HG03064 (cell line): ENCODE results near the gene TLCD5.
A peak's percentile ranks its signal among the peaks of the same experiment; 100 is the strongest.

Source experiments
- ATAC-seq: cut with Tn5 transposase; IDR thresholded peaks from one replicate; pipeline ENCODE4 v1.9.1; 2021; ENCODE audit warnings: low read depth; ENCODE audit not compliant: unreplicated experiment

Gene TLCD5

DNA sequence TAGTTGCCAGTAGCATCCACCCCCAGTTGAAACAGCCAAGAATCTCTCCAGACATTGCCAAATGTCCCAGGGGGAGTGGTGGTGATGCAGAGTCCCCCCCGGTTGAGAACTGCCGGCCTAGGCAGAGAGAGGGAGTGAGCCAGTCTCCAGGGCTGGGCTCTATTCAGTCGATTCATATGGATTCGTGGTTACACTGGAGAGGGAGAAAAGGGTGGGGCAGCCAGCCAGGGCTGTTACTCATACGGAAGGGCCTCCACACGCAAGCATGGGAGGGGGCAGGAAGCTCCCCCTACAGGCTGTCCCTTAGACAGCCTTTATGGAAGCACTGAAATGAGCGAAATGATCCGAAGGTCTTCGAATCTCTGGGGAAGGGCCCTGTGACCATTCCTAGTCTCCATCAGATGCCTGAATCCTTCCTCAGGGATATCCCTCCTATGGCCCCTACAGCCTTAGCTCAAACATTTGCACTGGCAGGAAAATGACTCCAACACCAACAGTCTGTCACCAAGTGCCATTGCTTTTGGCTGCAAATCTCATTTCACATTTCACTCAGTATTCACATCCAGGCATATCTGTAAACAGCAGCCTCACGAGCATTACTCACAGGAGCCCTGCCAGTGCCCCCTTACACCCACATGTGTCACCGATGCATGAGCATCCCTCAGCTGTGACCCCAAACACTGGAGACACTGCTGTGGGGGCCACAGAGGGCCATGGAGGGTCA is 18.4 kb upstream of the TLCD5 start:
- no peak for ATAC-seq

GRCh38 chr11:120307476-120307875 is 17.6 kb upstream of the TLCD5 start:
- no peak for ATAC-seq

DNA sequence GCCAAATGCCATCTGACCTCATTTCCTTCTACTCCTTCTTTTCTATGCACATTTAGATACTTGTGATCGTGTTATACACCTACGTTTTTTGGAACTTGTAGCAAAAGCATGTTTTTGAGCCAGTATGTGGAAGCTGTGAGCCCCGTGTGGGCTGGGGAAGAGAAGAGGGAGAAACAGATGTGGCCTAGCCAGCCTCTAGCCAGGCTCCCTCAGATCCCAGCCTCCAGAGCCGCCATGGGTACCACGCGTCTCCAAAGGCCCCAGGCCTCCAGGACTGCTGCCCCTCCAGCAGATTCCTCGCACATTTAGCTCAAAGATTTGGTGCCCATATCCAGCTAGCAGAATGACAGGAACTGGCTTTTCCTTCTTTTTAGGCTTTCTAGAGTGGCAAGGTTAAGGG is 17.0 kb upstream of the TLCD5 start:
- ATAC-seq: no peak

GRCh38 chr11:120310870-120311269 is 14.2 kb upstream of the TLCD5 start:
- ATAC-seq: no peak

DNA sequence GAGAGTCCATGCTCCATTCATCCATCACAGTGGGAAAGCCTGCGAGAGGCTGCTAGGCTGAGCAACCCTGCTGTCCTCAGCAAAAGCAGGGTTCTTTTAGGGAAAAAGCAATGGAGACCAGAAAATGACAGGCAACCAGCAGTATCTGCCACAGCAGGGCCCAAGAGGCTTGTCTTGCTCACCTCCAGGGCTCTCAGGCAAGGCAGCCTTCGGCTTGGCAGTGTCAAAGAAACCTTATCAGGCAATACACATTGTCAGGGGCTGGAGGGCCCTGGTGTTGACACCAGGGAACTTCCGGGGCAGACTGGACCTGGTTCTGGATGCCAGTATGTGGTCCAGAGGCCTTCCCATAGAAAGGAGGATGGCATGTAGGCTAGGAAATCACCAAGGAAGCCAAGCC is 10.2 kb upstream of the TLCD5 start:
- no peak for ATAC-seq

GRCh38 chr11:120316880-120317688 is 8.0 kb upstream of the TLCD5 start:
- ATAC-seq: no peak

GRCh38 chr11:120317689-120318480 is 7.2 kb upstream of the TLCD5 start:
- ATAC-seq: no peak

DNA sequence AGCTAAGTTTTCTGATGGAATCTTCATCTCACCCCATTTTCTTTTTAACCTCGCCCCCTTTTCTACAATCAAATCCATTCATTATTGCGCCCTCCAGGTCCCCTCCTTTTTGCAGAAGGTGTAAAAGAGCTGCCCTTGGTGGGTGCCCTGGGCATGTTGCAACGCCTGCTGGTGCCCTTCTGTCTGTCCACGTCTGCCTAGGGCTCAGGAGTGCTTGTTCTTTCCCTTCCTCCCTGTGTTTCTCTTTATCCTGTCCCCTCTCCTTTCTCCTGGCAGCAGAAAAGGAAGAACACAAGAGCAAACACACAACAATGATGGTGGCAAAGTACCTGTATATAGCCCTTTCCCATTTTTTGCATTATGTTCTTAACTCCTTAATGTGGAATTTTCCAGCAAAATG is 6.2 kb upstream of the TLCD5 start:
- ATAC-seq: no peak

DNA sequence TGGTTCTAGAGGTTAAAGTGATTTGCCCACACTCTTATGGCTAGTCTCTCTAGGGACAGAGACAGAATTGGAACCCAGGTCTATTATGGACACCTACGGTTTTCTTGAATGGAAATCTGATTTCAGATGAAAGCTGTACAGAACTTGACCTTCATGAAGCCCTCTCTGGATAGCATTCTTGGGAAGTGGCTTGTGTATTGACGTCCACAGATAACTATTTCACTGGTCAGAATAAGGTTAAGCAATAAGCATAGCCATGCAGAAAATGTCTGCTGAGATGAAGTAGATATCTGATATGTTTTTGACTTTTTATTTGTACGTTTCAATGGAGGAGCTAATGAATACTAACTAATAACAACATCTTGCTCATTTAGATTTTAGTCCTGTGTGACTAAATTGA is 1.1 kb downstream of the TLCD5 start:
- ATAC-seq: no peak

GRCh38 chr11:120326845-120327281 is 1.8 kb downstream of the TLCD5 start:
- no peak for ATAC-seq

- ATAC-seq: no peak
These were observed 2.2 kb downstream of the TLCD5 start for GRCh38 chr11:120327311-120327710.

DNA sequence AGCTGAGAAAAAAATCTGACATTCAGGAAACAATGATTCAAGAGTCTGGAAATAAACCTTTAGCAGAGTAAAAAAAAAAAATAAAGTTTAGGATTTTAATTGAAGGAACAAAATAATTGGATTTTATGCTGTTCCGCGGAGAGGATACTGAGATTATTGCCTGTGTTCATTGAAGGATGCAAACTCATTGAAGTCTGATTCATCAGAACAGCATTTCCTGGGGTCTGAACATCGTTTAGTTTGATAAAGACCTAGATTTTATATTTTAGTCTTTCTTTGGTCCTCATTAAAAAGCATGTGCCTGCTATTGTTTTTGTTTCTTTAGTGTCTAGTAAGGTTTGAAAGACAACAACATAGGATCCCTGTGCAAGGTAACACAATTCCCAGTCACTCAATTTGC is 4.5 kb downstream of the TLCD5 start:
- no peak for ATAC-seq

DNA sequence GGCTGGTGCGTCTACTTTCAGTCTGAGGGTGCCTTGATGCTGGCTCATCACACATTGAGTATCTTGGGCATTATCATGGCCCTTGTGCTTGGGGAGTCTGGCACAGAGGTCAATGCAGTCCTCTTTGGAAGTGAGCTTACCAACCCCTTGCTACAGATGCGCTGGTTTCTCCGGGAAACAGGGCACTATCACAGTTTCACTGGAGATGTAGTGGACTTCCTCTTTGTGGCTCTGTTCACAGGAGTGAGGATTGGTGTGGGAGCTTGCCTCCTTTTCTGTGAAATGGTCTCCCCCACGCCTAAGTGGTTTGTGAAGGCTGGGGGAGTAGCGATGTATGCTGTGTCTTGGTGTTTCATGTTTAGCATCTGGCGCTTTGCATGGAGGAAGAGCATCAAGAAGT is 4.9 kb downstream of the TLCD5 start:
- ATAC-seq: no peak

GRCh38 chr11:120331301-120331996 is 6.3 kb downstream of the TLCD5 start:
- ATAC-seq: no peak

- ATAC-seq: no peak
These were observed 8.0 kb downstream of the TLCD5 start for GRCh38 chr11:120332822-120333716.

DNA sequence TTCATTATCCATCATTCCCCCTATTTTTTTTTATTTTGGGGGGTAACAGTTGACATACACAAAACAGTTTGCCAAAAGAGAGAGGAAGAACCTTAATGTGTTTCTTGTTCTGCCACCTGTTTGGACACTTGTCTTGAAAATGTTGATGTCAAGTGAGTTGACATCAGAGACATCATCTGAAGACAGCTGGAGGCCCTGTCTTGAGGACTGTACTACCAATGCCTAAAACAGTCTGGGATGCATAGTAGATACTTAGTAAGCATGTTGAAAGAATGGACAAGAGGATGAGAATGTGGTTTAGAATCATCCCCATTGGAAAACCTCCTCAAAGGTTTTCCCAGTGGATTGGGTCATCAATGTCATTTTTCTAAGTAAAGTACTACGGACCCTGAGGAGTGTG is 8.7 kb downstream of the TLCD5 start:
- ATAC-seq: no peak

DNA sequence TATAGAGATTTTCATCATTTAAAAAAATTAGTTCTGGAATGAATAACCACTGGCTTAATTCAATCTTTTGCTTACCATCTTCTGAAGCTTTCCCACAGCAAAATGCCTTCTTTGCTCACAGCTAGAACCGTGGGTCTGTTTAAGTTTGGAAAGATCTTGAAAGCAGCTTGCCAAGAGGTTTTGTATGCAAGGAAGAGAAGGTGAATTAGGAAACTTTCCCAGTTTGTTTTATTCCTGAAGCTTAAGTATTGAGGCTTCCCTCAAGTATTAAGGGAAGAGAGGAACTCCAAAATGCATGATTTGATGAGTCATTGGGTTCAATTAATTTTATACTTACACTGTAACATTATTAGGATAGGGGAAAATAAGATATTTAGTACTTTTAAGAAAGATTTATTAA is 9.2 kb downstream of the TLCD5 start:
- no peak for ATAC-seq

DNA sequence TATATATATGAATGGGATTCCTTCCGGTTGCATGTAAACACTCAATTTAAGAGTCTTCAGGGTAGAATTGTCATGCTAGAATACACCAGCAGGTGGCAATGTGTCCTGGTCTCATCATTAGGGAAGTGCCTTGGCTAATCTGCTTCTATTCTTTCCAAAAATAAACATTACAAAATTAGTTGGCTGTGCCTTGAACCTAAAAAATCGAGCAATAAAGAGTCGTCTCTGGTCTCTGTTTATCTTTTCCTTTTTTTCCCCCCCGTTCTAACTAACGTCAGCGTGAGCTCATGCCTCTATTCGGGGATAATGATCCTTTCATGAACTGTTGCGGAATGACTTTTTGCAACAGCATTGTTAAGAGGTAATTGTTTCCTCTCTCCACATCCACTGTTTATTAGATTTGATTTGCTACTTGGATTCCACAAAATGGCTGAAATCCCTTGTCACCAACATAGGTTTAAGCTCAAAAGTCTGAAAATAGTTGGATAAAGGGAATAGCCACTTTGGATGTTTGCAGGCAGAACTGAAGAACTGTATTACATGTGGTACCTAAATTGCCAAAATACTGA is 9.9 kb downstream of the TLCD5 start:
- no peak for ATAC-seq

DNA sequence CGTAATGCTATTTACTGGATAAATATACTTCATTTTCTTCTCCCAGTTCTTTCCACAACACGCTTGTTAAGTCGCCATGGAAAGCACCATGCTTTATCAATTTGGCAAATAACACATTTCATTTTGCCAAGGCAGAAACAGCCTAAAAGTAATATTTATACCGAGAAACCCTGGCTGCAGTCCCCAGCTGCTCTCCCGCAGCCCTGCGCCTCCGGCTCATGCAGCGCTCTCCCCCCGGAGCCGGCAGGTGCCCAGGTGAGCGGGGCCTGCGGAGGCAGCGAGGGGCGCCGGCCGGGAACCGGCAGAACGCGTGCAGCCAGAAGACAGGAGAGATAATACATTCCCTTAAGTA is 10.4 kb downstream of the TLCD5 start:
- peak; percentile 30 for ATAC-seq
